ENCODE measurements around the gene BTG1. TPM values are rescaled to one million over a fixed set of nuclear protein-coding genes. Genes with fewer than 3 reads are reported as not detected.

BTG1 gene
- total and polyA plus RNA-seq, 2 experiments from 2014 or later: 15.5 to 36.2 TPM

DNA sequence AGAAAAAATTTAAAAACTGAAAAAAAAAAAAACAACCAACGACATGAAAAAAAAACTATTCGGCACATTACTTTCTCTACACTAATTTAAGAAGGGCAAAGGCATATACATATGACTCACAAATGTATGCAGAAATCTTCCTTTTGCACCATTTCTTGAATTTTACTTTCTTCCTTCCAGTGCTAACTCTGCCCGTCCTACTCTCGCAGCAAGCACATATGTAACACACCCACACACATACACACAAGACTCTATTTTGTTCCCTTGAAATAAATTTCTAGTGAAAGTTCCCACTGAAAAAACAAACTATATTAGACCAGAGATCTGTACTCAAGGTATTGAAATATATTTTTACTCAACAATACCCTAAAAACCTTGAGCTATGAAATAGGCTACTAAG is 14.6 kb downstream of the BTG1 start:
- H3K4me1 ChIP-seq (ENCODE audit: insufficient read depth): peaks cover 37% of the 10 kb centered on the region
- TF ChIP-seq, protein P1, sequence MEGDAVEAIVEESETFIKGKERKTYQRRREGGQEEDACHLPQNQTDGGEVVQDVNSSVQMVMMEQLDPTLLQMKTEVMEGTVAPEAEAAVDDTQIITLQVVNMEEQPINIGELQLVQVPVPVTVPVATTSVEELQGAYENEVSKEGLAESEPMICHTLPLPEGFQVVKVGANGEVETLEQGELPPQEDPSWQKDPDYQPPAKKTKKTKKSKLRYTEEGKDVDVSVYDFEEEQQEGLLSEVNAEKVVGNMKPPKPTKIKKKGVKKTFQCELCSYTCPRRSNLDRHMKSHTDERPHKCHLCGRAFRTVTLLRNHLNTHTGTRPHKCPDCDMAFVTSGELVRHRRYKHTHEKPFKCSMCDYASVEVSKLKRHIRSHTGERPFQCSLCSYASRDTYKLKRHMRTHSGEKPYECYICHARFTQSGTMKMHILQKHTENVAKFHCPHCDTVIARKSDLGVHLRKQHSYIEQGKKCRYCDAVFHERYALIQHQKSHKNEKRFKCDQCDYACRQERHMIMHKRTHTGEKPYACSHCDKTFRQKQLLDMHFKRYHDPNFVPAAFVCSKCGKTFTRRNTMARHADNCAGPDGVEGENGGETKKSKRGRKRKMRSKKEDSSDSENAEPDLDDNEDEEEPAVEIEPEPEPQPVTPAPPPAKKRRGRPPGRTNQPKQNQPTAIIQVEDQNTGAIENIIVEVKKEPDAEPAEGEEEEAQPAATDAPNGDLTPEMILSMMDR (conservative IDR thresholded peaks at IDR 0.05; ENCODE audit: low read depth in 2 of 2): no peak
- TF ChIP-seq JUNB (IDR thresholded peaks at IDR 0.05; ENCODE audit: unreplicated experiment) (no peak), EZH2 (IDR thresholded peaks at IDR 0.05; ENCODE audit: low read depth, unreplicated experiment) (no peak), EZH2phosphoT487 (IDR thresholded peaks at IDR 0.05; ENCODE audit: unreplicated experiment) (no peak), STAT1 (IDR thresholded peaks at IDR 0.05; ENCODE audit: unreplicated experiment) (no peak), ZNF331 (CRISPR knock-in tag; IDR thresholded peaks at IDR 0.05; ENCODE audit: low read depth) (no peak), CREB1 (CRISPR knock-in tag; IDR thresholded peaks at IDR 0.05; ENCODE audit: low read depth) (no peak), ZNF114 (CRISPR knock-in tag; IDR thresholded peaks at IDR 0.05) (no peak), NANOG (IDR thresholded peaks at IDR 0.05; ENCODE audit: borderline replicate concordance) (no peak), POLR2AphosphoS5 (IDR thresholded peaks at IDR 0.05; ENCODE audit: low read depth) (no peak)
- TF ChIP-seq, protein P2, sequence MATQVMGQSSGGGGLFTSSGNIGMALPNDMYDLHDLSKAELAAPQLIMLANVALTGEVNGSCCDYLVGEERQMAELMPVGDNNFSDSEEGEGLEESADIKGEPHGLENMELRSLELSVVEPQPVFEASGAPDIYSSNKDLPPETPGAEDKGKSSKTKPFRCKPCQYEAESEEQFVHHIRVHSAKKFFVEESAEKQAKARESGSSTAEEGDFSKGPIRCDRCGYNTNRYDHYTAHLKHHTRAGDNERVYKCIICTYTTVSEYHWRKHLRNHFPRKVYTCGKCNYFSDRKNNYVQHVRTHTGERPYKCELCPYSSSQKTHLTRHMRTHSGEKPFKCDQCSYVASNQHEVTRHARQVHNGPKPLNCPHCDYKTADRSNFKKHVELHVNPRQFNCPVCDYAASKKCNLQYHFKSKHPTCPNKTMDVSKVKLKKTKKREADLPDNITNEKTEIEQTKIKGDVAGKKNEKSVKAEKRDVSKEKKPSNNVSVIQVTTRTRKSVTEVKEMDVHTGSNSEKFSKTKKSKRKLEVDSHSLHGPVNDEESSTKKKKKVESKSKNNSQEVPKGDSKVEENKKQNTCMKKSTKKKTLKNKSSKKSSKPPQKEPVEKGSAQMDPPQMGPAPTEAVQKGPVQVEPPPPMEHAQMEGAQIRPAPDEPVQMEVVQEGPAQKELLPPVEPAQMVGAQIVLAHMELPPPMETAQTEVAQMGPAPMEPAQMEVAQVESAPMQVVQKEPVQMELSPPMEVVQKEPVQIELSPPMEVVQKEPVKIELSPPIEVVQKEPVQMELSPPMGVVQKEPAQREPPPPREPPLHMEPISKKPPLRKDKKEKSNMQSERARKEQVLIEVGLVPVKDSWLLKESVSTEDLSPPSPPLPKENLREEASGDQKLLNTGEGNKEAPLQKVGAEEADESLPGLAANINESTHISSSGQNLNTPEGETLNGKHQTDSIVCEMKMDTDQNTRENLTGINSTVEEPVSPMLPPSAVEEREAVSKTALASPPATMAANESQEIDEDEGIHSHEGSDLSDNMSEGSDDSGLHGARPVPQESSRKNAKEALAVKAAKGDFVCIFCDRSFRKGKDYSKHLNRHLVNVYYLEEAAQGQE (IDR thresholded peaks at IDR 0.05; ENCODE audit: unreplicated experiment): no peak
- TF ChIP-seq, protein P3, sequence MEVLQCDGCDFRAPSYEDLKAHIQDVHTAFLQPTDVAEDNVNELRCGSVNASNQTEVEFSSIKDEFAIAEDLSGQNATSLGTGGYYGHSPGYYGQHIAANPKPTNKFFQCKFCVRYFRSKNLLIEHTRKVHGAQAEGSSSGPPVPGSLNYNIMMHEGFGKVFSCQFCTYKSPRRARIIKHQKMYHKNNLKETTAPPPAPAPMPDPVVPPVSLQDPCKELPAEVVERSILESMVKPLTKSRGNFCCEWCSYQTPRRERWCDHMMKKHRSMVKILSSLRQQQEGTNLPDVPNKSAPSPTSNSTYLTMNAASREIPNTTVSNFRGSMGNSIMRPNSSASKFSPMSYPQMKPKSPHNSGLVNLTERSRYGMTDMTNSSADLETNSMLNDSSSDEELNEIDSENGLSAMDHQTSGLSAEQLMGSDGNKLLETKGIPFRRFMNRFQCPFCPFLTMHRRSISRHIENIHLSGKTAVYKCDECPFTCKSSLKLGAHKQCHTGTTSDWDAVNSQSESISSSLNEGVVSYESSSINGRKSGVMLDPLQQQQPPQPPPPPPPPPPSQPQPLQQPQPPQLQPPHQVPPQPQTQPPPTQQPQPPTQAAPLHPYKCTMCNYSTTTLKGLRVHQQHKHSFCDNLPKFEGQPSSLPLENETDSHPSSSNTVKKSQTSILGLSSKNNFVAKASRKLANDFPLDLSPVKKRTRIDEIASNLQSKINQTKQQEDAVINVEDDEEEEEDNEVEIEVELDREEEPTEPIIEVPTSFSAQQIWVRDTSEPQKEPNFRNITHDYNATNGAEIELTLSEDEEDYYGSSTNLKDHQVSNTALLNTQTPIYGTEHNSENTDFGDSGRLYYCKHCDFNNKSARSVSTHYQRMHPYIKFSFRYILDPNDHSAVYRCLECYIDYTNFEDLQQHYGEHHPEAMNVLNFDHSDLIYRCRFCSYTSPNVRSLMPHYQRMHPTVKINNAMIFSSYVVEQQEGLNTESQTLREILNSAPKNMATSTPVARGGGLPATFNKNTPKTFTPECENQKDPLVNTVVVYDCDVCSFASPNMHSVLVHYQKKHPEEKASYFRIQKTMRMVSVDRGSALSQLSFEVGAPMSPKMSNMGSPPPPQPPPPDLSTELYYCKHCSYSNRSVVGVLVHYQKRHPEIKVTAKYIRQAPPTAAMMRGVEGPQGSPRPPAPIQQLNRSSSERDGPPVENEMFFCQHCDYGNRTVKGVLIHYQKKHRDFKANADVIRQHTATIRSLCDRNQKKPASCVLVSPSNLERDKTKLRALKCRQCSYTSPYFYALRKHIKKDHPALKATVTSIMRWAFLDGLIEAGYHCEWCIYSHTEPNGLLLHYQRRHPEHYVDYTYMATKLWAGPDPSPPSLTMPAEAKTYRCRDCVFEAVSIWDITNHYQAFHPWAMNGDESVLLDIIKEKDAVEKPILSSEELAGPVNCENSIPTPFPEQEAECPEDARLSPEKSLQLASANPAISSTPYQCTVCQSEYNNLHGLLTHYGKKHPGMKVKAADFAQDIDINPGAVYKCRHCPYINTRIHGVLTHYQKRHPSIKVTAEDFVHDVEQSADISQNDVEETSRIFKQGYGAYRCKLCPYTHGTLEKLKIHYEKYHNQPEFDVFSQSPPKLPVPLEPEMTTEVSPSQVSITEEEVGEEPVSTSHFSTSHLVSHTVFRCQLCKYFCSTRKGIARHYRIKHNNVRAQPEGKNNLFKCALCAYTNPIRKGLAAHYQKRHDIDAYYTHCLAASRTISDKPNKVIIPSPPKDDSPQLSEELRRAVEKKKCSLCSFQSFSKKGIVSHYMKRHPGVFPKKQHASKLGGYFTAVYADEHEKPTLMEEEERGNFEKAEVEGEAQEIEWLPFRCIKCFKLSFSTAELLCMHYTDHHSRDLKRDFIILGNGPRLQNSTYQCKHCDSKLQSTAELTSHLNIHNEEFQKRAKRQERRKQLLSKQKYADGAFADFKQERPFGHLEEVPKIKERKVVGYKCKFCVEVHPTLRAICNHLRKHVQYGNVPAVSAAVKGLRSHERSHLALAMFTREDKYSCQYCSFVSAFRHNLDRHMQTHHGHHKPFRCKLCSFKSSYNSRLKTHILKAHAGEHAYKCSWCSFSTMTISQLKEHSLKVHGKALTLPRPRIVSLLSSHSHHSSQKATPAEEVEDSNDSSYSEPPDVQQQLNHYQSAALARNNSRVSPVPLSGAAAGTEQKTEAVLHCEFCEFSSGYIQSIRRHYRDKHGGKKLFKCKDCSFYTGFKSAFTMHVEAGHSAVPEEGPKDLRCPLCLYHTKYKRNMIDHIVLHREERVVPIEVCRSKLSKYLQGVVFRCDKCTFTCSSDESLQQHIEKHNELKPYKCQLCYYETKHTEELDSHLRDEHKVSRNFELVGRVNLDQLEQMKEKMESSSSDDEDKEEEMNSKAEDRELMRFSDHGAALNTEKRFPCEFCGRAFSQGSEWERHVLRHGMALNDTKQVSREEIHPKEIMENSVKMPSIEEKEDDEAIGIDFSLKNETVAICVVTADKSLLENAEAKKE (CRISPR knock-in tag; IDR thresholded peaks at IDR 0.05): no peak
- TF ChIP-seq, protein P4, sequence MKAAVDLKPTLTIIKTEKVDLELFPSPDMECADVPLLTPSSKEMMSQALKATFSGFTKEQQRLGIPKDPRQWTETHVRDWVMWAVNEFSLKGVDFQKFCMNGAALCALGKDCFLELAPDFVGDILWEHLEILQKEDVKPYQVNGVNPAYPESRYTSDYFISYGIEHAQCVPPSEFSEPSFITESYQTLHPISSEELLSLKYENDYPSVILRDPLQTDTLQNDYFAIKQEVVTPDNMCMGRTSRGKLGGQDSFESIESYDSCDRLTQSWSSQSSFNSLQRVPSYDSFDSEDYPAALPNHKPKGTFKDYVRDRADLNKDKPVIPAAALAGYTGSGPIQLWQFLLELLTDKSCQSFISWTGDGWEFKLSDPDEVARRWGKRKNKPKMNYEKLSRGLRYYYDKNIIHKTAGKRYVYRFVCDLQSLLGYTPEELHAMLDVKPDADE (IDR thresholded peaks at IDR 0.05): no peak
- peak overlapping the region; percentile 34; the same call in 1 of the 2 replicates for H3K27ac Mint-ChIP-seq

More for the DNA sequence above, 14.6 kb downstream of the BTG1 start:
- H3K4me2 ChIP-seq: no peak overlapping the region
- no peak overlapping the region for H2AFZ ChIP-seq
- DNase-seq (ENCODE audit: low spot score) (no peak), ATAC-seq (no peak)
- Mint-ChIP-seq H3K4me3 (no peak overlapping the region), H3K36me3 (ENCODE audit: low read depth) (peaks cover 24% of the 10 kb centered on the region; the same call in 2 of the 3 replicates), H3K4me1 (peaks cover 37% of the 10 kb centered on the region), H3K27me3 (ENCODE audit: insufficient read depth, low read depth, poor library complexity) (no peaks in the 10 kb centered on the region), H3K9me3 (no peaks in the 10 kb centered on the region; the same call in 2 of the 3 replicates)
- H4K20me1 ChIP-seq (replicated peaks; ENCODE audit: insufficient read depth): peaks cover 9% of the 10 kb centered on the region; the same call in 1 of the 2 replicates
- no peaks in the 10 kb centered on the region for H3K36me3 ChIP-seq (ENCODE audit: insufficient read depth)
- 0 out of 2 replicates have a peak, but pooled peaks cover 3% of the 10 kb centered on the region for H3K9me2 ChIP-seq (ENCODE audit: insufficient read depth)
- no peaks in the 10 kb centered on the region for H3K27me3 ChIP-seq (ENCODE audit: insufficient read depth)
- no peaks in the 10 kb centered on the region for H3F3A ChIP-seq (replicated peaks; ENCODE audit: low read depth)
- no peak overlapping the region for H3K4me3 ChIP-seq
- peaks cover 98% of the 10 kb centered on the region for H3K79me2 ChIP-seq (replicated peaks; ENCODE audit: insufficient read depth)
- H3K27ac ChIP-seq (ENCODE audit: low read depth): no peak overlapping the region

Measured in GM23338 (cell line).